Frontal cortex (tissue), 4 donors: ENCODE results near the gene RNLS. TPM values are rescaled to one million over a fixed set of nuclear protein-coding genes. Genes with fewer than 3 reads are reported as not detected.
"Not testable (repeated sequence)": the region's sequence is repeated elsewhere in the genome, so short reads cannot be mapped to it uniquely, and the experiment has no call there.

Source experiments
- DNase-seq, 2 donors: peaks; one replicate each; pipeline ENCODE4 v3.0.0; 2012; ENCODE audit warnings: low spot score in 2 of 2
- FAIRE-seq: peaks from 2 replicates; lab custom pipeline; 2012; peaks lifted over from hg19 to GRCh38; lab: Jason Lieb, UNC
- total RNA-seq: library from RNA; depleted of rRNA; stranded (reverse); fragments of >200 nt; gene quantifications from one replicate; pipeline ENCODE4 v1.2.3, GENCODE V29; 2014
- donor health status: control.
- donor health status: control.
- donor health status: control.

The RNLS gene
- total RNA-seq, 1 donor from 2014 or later: 1.2 TPM

- no peak for DNase-seq
- no peak for FAIRE-seq
Observed at GRCh38 chr10:88280518-88280917, 302.6 kb downstream of the RNLS start.

- DNase-seq (no peak), FAIRE-seq (no peak)
Observed at GRCh38 chr10:88278912-88279311, 304.2 kb downstream of the RNLS start.

- FAIRE-seq, DNase-seq: not testable (repeated sequence)
Observed at GRCh38 chr10:88276945-88277344, 306.2 kb downstream of the RNLS start.

GRCh38 chr10:88274286-88274685 is 308.8 kb downstream of the RNLS start:
- FAIRE-seq (no peak), DNase-seq (no peak)

- FAIRE-seq: no peak
- no peak for DNase-seq
Observed at GRCh38 chr10:88273567-88273966, 309.6 kb downstream of the RNLS start.

- no peak for FAIRE-seq
- no peak for DNase-seq
Observed at GRCh38 chr10:88271761-88272543, 311.2 kb downstream of the RNLS start.

- FAIRE-seq: no peak
- no peak for DNase-seq
Observed at GRCh38 chr10:88270871-88271713, 312.0 kb downstream of the RNLS start.

GRCh38 chr10:88270061-88270808 is 312.9 kb downstream of the RNLS start:
- no peak for DNase-seq
- no peak for FAIRE-seq

- no peak for DNase-seq
- no peak for FAIRE-seq
Observed at GRCh38 chr10:88262591-88263234, 320.4 kb downstream of the RNLS start.

GRCh38 chr10:88261152-88261551 is 322.0 kb downstream of the RNLS start:
- FAIRE-seq: no peak

GRCh38 chr10:88260329-88261051 is 322.6 kb downstream of the RNLS start:
- FAIRE-seq (no peak), DNase-seq (no peak)

More at GRCh38 chr10:88261152-88261551, 322.0 kb downstream of the RNLS start:
- DNase-seq: no peak

GRCh38 chr10:88259381-88259780 is 323.7 kb downstream of the RNLS start:
- no peak for DNase-seq
- no peak for FAIRE-seq

GRCh38 chr10:88256886-88257285 is 326.2 kb downstream of the RNLS start:
- no peak for FAIRE-seq
- no peak for DNase-seq

GRCh38 chr10:88256013-88256680 is 327.0 kb downstream of the RNLS start:
- DNase-seq (no peak), FAIRE-seq (no peak)

- FAIRE-seq (no peak), DNase-seq (no peak)
Observed at GRCh38 chr10:88254091-88254490, 329.0 kb downstream of the RNLS start.

- DNase-seq (no peak), FAIRE-seq (no peak)
Observed at GRCh38 chr10:88253622-88254021, 329.5 kb downstream of the RNLS start.

GRCh38 chr10:88253128-88253527 is 330.0 kb downstream of the RNLS start:
- no peak for FAIRE-seq
- no peak for DNase-seq

- no peak for FAIRE-seq
Observed at GRCh38 chr10:88249450-88249849, 333.7 kb downstream of the RNLS start.

GRCh38 chr10:88246675-88247074 is 336.4 kb downstream of the RNLS start:
- no peak for FAIRE-seq
- DNase-seq: no peak

More at GRCh38 chr10:88249450-88249849, 333.7 kb downstream of the RNLS start:
- no peak for DNase-seq
